Midbrain (tissue), 1 donor: Measurements from ENCODE around the gene TUFT1.
A peak's percentile ranks its signal among the peaks of the same experiment; 100 is the strongest.

Experiments
- DNase-seq: peaks from one replicate; lab custom pipeline; 2025; lab: John Stamatoyannopoulos, UW

Gene TUFT1, protein sequence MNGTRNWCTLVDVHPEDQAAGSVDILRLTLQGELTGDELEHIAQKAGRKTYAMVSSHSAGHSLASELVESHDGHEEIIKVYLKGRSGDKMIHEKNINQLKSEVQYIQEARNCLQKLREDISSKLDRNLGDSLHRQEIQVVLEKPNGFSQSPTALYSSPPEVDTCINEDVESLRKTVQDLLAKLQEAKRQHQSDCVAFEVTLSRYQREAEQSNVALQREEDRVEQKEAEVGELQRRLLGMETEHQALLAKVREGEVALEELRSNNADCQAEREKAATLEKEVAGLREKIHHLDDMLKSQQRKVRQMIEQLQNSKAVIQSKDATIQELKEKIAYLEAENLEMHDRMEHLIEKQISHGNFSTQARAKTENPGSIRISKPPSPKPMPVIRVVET

DNA sequence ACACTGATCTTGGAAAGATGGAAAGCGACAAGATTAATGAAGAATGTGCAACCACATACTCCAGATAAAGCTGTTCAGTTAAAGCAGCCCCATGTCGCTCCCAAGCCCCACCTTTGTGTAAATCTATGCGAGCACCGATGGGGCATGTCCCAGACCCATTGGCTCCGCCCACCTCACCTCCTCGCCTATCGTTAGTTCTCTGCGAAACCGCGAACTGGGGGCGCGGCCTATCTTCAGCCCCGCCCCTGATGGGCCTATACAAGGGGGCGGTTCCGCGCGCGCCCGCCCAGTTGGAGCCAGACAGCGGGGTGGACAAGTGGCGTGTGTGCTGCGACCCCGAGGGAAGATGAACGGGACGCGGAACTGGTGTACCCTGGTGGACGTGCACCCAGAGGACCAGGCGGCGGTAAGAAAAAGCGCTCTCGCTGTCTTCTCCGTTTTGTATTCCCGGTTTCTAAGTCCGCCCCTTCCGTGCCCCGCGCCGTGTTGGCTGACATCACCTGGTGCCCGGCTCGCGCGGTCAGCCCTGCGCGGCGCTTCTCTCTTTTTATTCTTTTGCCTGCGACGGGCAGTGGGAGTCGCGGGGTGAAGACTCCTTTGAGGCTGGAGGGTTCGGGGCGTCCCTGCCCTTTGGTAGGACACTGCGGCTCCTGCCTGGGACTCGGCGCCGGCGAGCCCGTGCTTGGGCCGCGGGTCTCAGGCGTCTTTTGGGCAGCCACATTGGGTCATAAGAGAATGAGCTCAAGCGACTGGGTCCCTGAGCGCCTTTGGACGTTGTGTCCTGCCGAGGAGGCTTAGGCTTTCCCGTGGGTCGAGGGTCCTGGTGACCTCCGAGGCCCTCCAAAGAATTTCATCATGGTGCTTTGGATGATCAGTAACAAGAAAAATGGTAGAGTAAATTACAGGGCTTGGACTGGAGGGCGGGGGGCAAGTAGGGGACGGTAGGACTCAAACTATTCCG lies at the start of gene TUFT1:
TSS of gene TUFT1 (plus strand) at position 289 of the 961 bp plus-strand sequence. CDS start at position 347, 58 bp downstream.
- peak; percentile 84 for DNase-seq

DNA sequence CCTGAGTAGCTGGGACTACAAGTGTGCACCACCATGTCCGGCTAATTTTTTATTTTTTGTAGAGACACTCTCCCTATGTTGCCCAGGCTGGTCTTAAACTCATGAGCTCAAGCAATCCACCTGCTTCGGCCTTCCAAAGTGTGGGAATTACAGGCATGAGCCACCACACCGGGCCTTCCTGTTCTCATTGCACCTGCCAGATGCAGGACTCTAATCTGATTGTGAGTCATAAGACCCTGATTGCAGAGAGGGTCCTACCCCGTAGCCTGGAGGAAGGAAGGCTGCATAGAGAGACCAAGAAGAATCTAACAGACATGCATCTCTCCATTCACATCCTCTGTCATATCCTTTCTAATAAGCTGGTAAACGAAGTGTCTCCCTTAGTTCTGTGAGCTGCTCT lies 48.5 kb upstream of the TUFT1 start:
- DNase-seq: no peak

- no peak for DNase-seq
Measured at GRCh38 chr1:151492120-151492519, 48.0 kb upstream of the TUFT1 start.

- DNase-seq: no peak
Measured at GRCh38 chr1:151493042-151493441, 47.1 kb upstream of the TUFT1 start.

DNA sequence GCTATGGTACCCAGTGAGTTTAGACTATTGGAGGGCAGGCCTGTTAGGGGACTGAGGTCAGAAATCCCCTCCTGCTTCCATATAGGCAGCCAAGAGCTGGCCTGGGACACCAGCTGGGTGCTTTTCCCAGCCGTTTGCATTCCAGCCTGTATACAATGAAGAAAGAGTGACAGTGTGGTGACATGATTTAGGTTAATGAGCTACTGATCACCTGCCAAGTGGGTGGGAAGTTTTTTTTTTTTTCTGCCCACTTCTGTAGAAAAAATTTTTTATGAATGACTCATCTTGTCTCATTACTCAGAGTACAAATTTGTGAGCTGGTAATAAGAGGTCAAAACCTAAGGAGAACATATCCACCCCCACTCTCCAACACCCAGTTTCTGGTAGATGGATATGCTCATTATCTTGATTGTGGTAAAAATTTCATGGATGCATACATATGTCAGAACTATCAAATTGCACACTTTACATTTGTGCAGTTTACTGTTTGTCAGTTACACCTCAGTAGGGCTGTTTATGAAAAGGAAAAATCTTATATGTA lies 45.3 kb upstream of the TUFT1 start:
- DNase-seq: no peak

GRCh38 chr1:151495316-151495715 lies 44.8 kb upstream of the TUFT1 start:
- DNase-seq: peak; percentile 60

GRCh38 chr1:151499365-151499764 lies 40.7 kb upstream of the TUFT1 start:
- no peak for DNase-seq

DNA sequence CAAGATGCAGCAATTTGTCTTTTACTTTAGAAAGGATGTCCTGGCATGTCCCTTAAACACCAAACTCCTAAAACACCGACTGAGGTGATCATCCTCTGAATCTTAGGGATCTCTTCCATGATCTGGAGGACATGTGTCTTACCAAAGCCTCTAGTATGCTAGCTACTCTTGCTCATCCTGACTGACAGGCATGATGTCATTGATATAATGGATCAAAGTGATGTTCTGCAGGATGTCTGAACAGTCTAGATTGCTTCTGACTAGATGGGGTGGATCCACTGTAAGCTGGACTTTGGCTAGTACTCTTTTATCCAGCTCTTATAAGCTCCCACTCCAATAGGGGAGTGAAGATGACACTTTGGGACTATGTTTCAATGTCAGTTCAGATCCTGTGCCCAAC lies 40.2 kb upstream of the TUFT1 start:
- no peak for DNase-seq

GRCh38 chr1:151501474-151501873 lies 38.6 kb upstream of the TUFT1 start:
- DNase-seq: no peak

DNA sequence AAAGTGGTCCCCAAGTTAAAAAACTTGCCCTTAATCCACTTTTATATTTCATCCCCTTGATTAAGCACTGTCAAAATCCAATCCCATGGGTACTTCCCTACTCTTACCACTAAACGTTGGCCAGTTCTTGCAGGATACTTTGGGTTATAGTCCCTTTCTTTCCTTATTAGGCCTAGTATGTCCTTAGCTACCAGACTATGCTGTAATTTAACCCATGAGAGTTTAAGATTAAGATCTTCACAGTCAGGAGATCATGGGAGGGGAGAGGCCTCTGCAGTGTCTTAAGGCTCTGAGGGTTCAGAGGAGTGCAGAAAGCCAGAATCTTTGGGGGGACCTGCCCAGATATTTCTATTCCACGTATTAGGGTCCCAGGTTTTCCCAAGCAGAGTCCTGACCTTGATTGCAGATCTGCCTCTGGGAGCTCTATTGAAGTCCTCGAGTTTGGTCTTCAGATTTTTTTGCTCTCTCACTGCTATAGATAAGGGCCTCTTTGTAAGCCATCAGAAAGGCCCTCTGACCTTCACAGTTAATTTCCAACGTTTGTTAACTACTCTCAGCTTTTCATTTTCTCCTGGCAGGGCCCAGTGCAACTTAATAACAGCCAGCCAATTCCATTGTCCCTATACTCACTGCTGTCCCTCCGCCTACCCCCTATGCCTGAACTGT lies 37.9 kb upstream of the TUFT1 start:
- DNase-seq: no peak

- DNase-seq: no peak
Measured at GRCh38 chr1:151502859-151503780, 37.0 kb upstream of the TUFT1 start.

- no peak for DNase-seq
Measured at GRCh38 chr1:151504252-151504651, 35.9 kb upstream of the TUFT1 start.

GRCh38 chr1:151504759-151505158 lies 35.4 kb upstream of the TUFT1 start:
- no peak for DNase-seq

GRCh38 chr1:151508833-151509232 lies 31.3 kb upstream of the TUFT1 start:
- DNase-seq: no peak

- no peak for DNase-seq
Measured at GRCh38 chr1:151509350-151510019, 30.6 kb upstream of the TUFT1 start.

DNA sequence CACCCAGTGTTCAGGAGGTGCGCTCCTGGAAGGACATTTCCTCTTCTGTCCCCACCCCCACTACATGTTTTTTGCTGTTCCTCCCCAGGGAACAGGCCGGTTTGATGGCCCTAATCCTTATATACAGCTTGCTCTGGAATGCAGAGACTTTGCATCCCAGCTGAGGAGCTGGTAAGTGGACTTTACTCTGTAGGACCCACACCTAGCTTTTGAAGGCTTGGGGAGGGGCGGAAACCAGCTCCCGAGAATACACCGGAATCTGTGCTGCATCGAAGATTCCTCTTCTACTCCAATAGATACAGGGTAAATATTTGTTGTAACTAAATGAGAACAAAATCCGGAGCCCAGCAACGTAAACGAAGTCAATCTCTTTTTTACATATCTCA lies 30.1 kb upstream of the TUFT1 start:
- no peak for DNase-seq

DNA sequence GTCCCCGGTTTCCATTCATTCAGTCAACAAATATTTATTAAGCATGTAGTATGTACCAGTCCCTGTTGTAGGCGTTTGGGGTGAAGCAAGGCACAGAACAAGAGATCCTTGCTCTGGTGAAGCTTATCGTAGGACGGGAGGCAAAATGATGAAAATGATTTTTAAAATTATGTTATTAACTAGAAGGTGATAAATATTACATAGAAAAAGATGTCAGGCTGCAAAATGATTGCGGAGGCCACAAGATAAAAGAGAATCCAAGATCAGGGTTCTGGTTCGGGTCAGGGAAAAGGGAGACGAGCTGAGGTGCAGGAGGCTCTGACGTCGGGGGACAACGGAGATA lies 29.5 kb upstream of the TUFT1 start:
- DNase-seq: peak; percentile 46

GRCh38 chr1:151510957-151511635 lies 29.0 kb upstream of the TUFT1 start, which contains the start of gene CGN:
Gene CGN, plus strand, starts transcription at chr1:151511387. Its CDS starts 7,133 bp downstream, at chr1:151518520.
- DNase-seq: peak; percentile 95

DNA sequence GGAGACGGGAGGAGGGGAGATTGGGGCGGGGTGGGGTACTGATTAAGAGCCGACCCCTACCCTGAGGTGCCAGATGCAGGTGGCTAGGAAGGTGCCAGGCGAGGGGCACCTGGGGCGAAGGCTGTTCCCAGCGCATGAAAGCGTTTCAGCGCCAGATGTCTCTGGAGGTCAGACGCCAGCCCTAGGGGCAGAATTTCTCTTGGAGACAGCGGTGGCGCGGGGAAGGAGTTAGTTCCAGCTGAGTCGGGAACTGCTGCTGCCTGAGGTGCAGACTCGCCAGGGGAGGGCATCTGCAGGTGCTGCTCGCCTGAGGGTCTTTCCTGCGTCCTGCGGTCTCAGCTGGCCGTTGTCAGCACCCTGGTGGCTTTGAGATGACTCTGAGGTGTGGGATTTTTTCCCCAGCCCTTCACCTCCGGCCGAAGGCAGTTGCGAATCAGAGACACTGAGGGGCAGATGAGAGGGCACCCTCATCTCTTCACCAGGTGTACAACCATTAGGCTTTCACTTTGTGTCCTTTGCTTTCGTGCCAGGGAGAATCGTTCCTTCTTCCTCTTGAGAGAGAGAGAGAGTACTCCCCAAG lies 28.4 kb upstream of the TUFT1 start:
- peak; percentile 35 for DNase-seq
